Ovary (tissue), 3 donors: ENCODE results near the gene FAM209A.

Experiments
- EP300 ChIP-seq: sonication (generic); formaldehyde crosslinking; IDR thresholded peaks from one replicate; pipeline ENCODE4 v1.6.1; 2017; ENCODE audit warnings: antibody characterized with exemption
- POLR2A ChIP-seq: fragments of 450-650 bp; IDR thresholded peaks from one replicate; pipeline ENCODE4 v1.6.1; 2017; ENCODE audit warnings: antibody characterized with exemption, mild to moderate bottlenecking, moderate library complexity
- TF ChIP-seq, protein P1 (sequence below), 3 donors: fragments of 450-650 bp in 2 of 3; fragments of 200-600 bp in 1 of 3; IDR thresholded peaks; one replicate each; pipeline versions ENCODE4 v1.5.1 to v1.8.0; 2016 to 2022; ENCODE audit warnings: antibody characterized with exemption in 3 of 3, mild to moderate bottlenecking in 1 of 3
- donor health status: DM: no; HTN: no; CAD: no.

DNA sequence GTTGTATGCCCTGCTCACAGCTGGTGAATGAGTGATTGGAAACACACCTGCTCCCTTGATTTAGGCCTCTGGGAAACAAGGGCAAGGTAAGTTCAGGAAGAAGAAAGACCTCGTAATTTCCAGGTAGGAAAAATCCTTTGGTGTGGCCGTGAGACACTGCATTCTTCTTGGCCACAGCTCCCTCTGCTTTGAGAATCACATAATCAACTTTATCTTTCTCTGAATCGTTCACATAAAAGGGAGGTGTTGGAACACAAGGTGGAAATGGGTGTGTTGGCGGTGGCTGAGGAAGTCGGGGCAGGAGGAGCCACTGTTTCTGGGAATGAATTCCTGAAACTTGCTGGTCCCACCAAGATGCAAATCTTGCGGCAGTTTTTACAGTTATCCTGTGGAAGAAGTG is 34.4 kb downstream of the FAM209A start:
- TF ChIP-seq, protein P1, sequence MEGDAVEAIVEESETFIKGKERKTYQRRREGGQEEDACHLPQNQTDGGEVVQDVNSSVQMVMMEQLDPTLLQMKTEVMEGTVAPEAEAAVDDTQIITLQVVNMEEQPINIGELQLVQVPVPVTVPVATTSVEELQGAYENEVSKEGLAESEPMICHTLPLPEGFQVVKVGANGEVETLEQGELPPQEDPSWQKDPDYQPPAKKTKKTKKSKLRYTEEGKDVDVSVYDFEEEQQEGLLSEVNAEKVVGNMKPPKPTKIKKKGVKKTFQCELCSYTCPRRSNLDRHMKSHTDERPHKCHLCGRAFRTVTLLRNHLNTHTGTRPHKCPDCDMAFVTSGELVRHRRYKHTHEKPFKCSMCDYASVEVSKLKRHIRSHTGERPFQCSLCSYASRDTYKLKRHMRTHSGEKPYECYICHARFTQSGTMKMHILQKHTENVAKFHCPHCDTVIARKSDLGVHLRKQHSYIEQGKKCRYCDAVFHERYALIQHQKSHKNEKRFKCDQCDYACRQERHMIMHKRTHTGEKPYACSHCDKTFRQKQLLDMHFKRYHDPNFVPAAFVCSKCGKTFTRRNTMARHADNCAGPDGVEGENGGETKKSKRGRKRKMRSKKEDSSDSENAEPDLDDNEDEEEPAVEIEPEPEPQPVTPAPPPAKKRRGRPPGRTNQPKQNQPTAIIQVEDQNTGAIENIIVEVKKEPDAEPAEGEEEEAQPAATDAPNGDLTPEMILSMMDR (IDR thresholded peaks at IDR 0.05): no peak
- TF ChIP-seq POLR2A (no peak), EP300 (no peak)
